Head of caudate nucleus (tissue), 42 donors: ENCODE measurements around the gene KCNAB1.

Source experiments
- DNase-seq, 42 donors: peaks; one replicate each; pipeline versions ENCODE4 v3.0.0 to v3.0.0-alpha.2; 2020 to 2021; ENCODE audit warnings: mixed read lengths in 7 of 42
- intact Hi-C: fragments of 100-400 bp; cut with DNase I; formaldehyde crosslinking; loops from one replicate; pipeline ENCODE4 v1.15.0; 2022

KCNAB1 gene

DNA sequence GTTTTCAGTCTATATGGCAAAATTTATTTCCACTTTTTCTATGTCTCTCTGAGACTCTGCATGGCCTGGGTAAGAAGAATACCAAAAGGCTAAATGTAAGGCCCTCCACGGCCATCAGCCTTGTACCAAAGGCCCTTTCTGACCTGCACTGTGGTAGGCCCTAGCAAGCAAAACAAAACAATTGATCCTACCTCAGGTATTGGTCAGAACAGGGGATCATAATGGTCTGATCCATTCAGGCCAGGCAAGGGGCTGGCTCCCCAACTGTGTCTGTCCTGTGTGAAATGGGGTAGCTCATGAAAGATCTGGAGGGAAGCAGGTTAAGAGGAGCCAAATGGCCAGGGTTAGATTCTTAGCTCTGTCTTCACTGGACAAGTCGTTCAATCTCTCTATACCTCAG is 253.3 kb downstream of the KCNAB1 start:
- peak in 1 of 42 donors; percentile 25 for DNase-seq
- intact Hi-C loops = no loop called here

DNA sequence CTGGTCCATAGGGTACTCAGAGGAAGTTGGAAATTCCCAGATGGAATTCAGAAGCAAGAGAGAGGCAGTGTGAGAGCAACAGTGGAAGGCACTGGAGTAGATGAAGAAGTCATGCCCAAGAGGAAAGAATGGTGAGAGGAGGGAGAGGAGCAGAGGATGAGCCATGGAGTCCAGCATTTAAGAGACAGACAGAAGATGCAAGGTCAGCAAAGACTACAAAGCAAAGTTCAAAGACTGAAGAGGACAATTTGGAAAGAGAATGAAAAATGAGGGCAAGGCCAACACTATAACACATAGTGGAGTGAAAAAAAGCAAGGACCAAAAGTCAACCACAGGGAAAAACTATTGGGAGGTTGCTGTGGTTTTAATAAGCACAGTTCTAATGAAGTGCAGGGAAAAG is 255.8 kb downstream of the KCNAB1 start:
- intact Hi-C loops = no loop called here
- DNase-seq = no peak

DNA sequence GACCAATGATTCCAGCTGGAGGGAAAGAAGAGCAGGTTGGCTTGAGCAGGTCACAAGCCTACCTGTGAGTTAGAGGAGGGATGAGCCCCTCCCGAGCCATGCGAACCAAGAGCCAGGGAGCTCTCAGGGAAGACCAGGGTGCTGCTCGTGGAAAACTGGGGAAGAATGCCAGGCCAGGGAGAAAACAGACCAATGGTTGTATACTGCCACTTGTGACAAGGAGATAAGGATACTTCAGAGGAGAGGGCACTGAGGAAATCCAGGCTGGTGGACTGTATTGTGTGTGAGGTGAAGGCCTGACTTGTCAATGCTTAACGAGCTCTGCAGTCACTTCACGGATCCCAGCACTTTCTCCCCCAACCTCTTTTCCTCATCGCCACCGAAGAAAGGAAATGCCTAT is 256.9 kb downstream of the KCNAB1 start:
- intact Hi-C loops = no loop called here

DNA sequence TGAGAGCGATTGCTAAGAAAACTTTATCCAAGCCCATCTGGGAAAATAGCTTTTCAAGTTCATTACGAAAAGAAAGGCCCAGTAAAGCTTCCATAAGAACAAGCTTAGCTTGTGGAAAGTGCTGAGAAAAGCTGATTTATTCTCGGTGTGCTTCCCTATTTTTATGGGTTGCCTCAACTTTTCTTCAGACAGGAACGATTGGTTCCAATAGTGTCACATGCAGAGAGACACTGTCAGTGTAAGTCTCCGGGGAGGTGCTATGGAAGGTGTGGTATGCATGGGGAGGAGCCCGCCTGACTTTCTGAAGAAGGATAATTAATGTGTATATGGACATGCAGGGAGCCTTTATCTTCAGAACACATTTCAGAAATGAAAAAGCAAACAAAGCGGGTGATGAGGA is 257.3 kb downstream of the KCNAB1 start:
- DNase-seq = peak in 1 of 42 donors; percentile 26
- intact Hi-C loops = no loop called here

More for the DNA sequence above, 256.9 kb downstream of the KCNAB1 start:
- peak in 1 of 42 donors; percentile 35 for DNase-seq

DNA sequence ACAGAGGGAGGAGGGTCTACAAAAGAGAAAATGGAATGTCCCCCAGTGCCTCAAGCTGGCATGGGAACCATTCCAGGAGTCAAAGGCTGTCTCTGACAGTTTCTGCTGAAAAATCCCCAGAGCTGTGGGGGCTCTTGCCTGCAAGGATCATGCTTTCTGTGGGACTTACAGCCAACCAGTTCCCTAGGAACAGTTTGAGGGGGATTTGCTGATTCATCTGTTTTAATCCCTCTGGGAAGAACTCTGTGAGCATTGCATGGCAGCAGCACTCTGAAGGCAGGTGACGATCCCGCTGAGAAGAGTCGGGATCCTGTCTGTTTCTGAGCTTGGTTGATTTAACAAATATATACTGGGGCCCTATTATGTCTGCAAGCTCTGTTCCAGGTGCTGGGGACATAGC is 258.5 kb downstream of the KCNAB1 start:
- intact Hi-C loops = no loop called here
- peak in 31 of 42 donors; percentile 4 to 77 (median 41) for DNase-seq

DNA sequence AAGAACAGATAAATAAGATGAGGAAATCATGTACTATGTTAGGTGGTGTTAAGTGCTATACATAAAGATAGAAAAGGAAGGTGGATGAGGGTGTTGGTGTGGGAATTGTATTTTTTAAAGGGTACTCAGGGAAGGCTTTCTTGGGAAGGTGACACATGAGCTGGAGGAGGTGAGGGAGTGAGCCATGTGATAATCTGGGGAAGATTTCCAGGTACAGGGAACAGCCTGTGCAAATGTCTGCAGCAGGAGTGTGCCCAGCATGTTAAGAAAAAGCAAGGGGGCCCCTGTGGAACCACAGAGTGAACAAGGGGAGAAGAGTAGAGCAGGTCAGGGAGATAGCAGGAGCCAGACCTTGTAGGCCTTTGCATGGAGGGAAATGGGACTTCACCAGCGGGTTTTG is 258.9 kb downstream of the KCNAB1 start:
- intact Hi-C loops = no loop called here
- peak in 7 of 42 donors; percentile 39 to 65 (median 53) for DNase-seq

DNA sequence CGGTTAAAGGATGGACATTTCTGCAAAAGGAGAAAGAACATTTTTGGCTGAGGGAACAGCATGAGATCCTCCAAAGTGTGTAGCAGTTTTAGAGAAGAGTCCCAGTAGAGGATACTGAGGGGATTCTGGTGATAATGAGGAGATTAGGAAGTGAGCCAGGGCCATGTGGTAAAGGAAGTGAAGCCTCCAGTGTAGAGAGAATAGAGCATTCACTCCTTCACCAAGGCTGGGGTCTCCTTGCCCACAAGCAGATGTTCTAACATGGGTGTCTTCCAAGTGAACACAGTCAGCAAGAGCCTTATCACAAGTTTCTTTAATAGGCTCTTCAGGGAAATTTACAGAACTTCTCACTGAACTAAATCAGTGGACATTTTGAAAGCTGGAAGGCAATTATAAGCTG is 260.9 kb downstream of the KCNAB1 start:
- intact Hi-C loops = no loop called here
- peak in 1 of 42 donors; percentile 26 for DNase-seq

DNA sequence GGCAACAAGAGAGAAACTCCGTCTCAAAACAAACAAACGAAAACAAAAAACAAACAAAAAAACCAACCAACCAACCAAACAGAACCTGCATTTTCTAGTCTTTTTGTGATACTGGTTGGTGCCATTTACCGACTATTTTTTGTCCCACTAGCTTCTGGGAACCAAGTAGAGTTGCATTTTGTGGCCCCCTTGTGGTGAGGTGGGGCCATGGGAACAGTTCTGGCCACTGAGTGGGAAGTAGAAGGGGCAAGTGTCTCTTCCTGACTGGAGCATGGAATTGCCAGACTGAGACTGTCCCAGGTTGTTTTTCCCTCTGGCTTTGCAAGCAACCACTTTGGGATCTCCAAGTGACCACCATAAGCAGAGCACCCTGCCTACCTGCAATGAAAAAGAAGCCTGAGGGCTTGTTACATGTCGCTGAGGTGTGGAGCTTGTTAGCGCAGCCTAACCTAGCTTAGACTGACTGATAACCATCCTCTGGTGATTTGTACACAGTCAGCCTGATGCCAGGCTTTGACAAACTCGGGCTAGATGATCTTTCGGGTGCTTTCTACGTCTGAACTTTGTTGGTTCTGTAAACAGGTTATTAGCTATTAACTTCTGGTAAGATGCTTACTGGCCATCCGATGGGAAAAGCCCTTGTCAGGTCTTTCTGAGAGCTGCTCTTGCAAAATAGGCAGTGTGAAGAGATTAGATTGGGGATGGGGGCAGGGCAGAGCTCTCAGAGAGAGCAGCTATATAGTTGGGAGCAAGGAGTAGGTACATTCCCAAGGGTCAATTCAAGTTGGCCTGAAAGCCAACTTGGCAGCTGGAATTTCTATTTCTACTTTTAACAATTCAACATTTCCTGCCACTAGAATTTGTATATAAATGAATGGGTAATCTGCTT is 262.3 kb downstream of the KCNAB1 start:
- DNase-seq = peak in 2 of 42 donors; percentile 22 to 69
- intact Hi-C loops = no loop called here

DNA sequence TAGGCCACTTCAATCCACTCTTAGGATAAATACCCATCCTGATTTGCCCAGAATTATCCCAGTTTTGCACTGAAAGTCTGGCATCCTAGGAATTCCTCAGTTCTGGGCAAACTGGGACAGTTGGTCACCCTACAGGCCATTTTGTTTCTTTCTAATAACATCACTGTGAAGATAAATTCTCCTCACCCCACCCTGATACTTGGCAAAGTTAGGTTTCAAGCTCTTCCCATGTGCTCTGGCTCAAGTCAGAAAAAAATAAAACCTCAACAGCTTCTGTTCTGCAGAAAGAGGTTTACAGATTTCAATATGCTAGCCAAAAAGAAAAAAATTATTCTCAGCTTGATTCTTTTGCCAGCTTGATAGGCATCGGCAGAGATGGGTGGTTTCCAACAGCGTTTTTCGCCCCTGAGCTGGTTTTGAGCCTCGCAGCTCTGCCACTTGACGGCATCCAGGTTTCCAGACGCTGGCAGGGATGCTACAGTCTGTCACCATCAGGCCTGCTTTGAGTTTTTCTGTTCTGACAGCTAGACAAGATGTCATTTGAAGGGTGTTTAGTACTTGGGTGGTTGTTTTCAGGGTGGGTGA is 263.2 kb downstream of the KCNAB1 start:
- intact Hi-C loops = no loop called here
- DNase-seq = peak in 8 of 42 donors; percentile 24 to 65 (median 46)

DNA sequence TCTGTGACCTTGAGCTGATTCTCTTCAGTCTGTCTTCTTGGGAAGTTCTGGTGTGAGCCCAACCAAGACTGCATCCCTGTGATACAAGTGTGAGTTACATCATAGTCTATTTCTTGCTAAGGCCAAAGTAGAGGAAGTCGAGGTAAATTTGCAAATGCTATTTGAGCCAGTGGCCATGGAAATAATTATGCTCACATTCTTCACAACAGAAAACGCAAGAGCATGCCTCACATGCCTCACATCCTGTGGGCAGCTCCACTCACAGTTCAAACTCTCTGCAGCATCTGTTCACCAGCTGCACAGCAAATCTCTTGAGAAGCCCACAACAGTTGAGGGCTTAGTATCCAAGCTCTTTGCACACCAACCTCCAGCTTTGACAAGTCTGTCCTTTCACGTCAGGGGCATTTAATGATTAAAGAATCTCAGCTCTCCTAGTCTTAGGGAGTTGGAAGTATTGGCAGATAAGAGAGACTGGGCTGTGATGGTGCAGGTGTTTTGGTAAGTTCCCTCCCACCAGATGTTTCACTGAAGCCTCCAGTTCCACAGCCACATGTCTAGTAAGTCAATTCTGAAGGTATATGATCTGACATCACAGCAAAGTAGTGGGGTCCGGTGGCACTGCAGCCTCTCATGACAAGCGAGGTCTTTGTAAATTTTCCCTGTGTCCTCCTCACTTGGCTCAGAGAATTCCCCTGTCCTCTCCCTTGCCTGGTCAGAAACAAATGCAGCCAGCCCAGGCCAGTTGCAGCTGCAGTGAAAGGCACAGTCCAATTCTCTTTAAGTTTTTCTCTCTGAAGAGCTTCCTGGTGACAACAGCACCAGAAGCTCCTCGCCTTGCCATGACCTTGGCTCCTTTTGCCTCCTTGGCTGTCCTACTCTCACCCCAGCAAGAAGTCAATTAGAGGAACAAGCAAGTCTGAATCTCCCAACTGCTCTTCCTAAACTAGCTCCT is 268.4 kb downstream of the KCNAB1 start:
- intact Hi-C loops = no loop called here
- peak in 1 of 42 donors; percentile 38 for DNase-seq

DNA sequence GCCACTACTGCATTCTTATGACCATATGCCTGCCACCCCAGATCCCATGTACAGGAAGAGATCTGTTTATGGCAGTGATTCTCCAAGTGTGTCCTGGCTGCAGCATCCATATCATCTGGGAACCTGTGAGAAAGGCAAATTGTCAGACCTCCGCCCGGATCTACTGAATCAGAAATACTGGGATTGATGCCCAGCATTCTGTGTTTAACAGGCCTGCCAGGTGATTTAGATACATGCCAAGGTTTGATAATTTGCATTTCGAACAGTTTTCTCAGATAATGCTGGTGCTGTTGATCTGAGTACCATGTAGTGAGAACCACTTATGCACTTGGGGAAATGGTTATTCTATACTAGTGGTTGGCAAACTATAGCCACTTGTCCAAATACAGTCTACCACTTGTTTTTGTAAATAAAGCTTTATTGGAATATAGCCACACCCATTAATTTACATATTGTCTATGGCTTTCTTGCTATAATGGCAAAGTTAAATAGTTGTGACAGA is 269.1 kb downstream of the KCNAB1 start:
- intact Hi-C loops = no loop called here
- DNase-seq = peak in 1 of 42 donors; percentile 37

DNA sequence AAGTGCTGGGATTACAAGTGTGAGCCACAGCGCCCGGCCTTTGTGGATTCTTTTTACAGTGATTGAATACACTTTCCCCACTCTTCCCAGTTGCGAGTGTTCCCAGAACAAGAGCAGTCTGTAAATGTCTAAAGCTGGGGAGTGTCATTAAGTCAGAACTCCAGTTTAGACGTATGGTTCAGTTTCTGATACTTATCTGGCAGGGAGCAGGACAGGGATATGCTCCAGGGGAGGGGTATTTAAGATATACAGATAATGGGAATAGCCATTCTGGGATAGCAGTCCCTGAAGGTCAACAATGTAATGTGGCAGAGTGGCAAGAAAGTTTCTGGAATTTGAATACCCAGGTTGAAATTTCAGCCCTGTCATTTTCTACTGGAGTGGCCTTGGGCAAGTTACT is 270.5 kb downstream of the KCNAB1 start:
- intact Hi-C loops = no loop called here
- DNase-seq = peak in 1 of 42 donors; percentile 38

DNA sequence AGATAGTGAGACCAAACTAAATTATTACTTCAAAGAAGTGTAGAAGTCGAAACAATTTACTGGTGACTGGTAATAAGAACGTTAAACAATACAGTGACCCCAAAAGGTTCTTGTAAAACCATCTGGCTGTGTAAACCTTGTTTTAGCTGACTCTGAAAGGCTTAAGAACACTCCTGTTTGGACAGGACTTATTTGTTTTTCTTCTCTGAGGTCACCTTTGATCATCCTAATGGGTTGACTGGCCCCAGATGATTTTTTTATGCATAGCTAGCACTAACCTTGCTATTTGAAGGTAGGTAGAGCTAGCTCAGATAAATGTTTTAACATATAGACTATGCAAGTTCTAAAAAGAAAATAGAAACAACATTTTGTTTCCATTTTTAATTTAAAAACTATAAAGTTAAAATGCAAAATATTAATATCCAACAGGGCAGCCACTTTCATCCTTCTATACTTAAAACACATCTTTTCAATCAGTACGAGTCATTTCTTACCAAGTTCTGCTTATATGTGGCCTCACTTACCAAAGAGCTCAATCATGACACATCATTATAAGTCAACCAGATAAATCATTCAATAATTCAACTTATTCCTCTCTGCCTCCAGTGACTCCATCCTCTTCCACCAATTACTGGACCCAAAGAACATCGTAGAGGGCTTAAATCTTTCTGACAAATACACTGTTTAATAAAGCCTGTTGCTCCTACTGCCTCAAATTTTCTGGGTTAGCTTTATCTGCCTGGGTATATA is 275.8 kb downstream of the KCNAB1 start:
- intact Hi-C loops = no loop called here
- no peak for DNase-seq

DNA sequence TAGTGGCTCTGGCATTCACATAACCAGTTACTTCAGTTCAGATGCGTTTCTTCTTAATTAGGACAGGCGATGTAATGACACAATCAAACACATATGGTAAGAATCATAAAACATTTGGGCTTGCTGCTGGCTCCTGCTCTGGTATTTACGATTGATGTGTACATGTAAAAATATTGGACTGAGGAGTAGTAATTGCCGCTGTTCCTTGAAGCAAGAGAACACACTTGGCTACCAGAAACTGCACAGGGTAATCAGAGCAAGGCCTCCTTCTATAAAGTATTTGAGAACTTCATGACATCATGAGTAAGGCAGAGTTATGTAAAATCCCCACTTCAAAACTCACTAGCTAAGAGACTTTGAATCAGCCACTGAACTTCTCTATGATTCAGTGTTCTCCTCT is 276.5 kb downstream of the KCNAB1 start:
- intact Hi-C loops = no loop called here
- no peak for DNase-seq

DNA sequence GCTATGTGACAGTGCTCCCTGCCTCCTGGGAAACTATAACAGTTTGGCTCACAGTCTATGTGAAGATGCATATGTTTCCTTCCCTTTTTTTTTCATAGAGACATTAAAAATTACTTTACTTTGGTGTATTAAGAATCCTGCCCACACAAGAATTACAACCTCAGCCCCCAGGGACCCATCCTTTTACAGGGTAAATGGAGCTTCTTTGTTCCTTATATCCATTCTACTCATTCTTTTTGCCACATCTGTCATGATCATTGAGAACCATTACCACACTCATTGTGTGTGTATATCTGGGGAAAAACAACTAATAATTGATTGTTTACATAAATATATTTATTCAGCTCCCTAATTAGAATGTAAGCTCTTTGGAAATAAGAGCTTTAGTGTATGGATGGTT is 277.2 kb downstream of the KCNAB1 start:
- intact Hi-C loops = no loop called here

DNA sequence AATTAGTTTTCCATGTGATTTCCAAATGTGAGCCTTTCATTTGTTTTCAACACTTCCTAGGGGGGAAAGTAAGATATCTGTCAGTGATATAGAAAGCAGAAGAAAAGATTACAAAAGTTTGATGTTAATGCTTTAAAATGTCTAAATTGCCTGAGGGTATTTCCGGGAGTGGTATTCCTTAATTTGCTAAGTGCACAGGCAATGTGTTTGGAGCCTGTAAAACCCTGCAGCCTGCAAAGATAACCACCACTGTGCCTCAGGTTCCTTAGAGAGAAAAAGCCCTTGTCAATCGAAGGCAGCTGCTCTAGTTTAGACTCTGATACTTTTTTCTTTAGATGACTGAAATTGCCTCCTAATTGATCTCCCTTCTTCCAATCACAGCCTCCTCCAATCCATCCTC is 279.7 kb downstream of the KCNAB1 start:
- DNase-seq = peak in 3 of 42 donors; percentile 22 to 56 (median 38)
- intact Hi-C loops = no loop called here

More for the DNA sequence above, 277.2 kb downstream of the KCNAB1 start:
- no peak for DNase-seq

DNA sequence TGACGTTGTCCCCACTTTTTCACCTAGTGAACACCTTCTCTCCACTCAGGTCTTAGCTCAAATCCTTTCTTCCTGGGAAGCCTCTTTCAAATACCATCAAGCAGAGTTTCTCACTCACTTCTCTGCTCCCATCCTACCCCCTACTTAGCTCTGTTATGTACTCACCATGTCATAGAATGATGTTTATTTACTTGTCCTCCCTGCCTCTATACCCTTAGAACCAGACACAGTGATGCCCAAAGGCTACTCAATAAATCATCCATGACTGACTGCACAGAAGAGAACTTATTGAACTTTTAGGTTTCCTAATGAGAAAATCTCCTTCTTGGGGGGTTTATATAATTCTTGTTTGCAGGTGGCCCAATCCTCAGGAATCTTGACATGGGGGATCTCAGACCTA is 280.4 kb downstream of the KCNAB1 start:
- intact Hi-C loops = no loop called here
- DNase-seq = no peak

DNA sequence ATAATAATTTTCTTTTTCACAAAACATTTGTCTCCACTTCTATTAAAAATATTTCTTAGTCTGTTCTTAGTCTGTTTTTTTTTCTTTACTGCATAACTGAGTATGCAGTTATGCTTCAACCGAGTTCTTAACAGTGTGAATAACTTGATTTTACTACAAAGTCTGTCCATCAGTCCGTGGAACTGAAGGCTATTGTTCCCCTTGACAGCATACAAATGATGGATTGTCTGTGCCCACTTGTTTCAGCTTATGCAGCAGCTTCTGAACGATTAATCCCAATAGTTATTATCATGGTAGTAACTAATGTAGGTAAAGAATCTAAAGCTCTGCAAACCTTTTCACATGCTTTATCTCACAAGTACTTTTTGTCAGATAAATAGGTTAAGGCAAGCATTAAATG is 283.8 kb downstream of the KCNAB1 start:
- DNase-seq = peak in 6 of 42 donors; percentile 40 to 74 (median 64)
- intact Hi-C loops = no loop called here
